SK-N-MC (cell line): ENCODE measurements around the gene RAN.
"Not testable (repeated sequence)": the region's sequence is repeated elsewhere in the genome, so short reads cannot be mapped to it uniquely, and the experiment has no call there.

Experiments used
- EZH2 ChIP-seq: fragments of 200-600 bp; sonication (generic); IDR thresholded peaks from one replicate; pipeline ENCODE4 v1.6.1; 2017; ENCODE audit warnings: antibody characterized with exemption
- POLR2AphosphoS5 ChIP-seq: IDR thresholded peaks from 2 replicates; pipeline ENCODE4 v1.6.1; 2012; ENCODE audit warnings: mild to moderate bottlenecking, low read depth, low read length, borderline replicate concordance

GRCh38 chr12:130848785-130849305 lies 23.0 kb upstream of the RAN start:
- not testable (repeated sequence) for TF ChIP-seq EZH2, POLR2AphosphoS5
